ENCODE results near the gene LIG1.

DNA sequence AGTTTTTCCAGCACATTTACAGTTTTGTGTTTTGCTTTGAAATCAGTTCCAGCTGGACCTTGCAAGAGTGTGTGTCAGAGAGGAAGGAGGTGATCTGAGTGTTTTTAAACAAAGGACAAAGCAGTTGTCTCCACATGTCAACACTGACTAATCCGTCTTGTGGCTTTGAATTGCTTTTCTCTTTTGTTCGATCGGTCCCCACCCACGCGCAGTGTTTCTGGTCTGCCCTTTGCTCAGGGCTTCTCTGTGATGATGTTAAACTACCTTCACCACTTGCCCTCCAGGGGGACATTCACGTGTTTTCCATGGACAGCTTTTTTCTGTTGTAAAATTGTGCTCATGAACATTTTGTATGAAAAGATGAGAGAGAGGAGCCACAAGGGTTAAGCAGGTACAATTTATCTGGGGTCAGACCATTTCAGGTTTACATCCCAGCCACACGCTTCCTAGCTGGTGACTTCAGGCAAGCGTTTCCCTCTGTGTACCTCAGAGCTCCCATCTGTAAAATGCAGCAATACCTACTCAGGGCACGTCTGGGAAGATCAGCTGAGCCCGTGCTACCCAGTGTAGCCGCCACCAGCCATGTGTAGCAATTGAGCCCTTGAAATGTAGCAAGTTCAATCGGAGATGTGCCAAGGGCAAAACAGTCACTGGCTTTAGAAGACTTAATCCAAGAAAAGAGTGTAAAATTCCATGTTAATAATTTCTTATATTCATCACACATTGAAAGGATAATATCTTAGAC is 46.1 kb downstream of the LIG1 start:
- no peak for TF ChIP-seq CTCF (IDR thresholded peaks at IDR 0.05)
- TF ChIP-seq POLR2A (IDR thresholded peaks at IDR 0.05) = no peak
